ENCODE results near the gene PCNX4.

PCNX4 gene

DNA sequence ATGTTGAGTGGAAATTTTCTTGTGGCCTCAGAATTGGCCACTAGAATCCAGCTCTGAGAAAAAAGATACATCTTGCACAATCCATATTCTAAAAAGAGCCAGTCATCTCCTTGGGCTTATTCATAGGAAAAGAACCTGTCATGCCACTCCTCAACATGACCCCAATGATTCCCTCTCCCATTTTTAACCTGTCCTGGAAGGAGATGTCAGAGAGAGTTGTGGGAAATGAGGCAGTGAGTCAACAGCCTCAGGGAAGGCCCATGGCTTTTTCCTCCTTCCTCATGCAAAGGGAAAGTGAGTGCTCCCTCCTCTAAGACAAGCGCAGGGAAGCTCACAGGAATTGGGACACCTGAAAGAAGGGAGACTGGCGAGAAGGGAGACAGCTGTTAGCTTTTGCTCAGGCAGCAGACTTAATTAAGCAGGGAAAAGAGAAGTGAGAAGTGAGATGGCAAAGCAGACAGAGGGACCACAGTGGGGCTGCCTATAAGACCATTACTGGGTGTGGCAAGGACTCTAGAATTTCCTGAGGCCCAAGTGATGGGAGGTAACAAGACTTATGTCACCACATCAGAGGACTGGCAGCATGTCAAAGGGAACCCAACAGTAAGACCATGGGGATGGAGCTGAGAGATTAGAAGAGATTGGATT is 83.7 kb downstream of the PCNX4 start:
- Mint-ChIP-seq H3K9me3 (ENCODE audit: low read depth) (no peaks in the 10 kb centered on the region), H3K36me3 (no peaks in the 10 kb centered on the region), H3K27me3 (peaks cover 6% of the 10 kb centered on the region), H3K4me3 (no peak overlapping the region), H3K4me1 (ENCODE audit: low read depth) (no peaks in the 10 kb centered on the region), H3K27ac (no peak overlapping the region)

DNA sequence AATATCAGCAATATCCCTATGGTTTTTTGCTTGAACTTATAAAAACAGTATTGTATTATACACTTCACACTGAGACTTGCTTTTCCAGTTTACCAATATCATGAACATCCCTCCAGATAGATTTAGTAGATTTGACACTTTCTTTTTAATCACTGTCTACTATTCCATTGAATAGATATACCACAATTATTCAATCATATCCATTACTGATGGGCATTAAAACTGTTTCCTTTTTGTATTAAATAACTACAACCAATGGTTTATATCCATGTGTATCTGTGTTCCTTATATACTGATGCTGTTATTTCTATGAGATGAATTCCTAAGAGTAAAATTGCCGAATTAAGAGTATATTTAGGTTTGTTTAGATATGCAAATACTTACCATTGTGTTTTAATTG is 86.4 kb downstream of the PCNX4 start:
- no peaks in the 10 kb centered on the region for H3K36me3 Mint-ChIP-seq

DNA sequence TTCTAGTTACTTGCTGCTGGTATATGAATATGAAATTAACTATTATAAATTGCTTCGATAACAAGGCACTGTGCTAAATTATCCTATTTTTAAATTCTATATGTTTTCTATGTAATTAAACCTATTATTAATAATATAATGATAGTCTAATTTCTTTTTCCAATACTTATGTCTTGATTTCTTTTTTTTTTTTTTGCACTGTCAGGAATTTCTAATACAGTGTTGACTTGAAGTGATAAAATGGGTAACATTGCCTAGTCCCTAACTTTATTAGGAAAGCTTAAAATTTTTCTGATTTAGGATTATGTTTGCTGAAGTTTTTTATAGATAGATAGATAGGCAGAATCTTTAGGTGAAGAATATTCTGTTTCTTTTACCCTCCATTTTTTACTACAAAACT is 87.1 kb downstream of the PCNX4 start:
- Mint-ChIP-seq H3K9me3 (ENCODE audit: low read depth) (no peaks in the 10 kb centered on the region), H3K36me3 (no peaks in the 10 kb centered on the region), H3K4me3 (no peak overlapping the region), H3K4me1 (ENCODE audit: low read depth) (peaks cover 8% of the 10 kb centered on the region), H3K27me3 (peaks cover 6% of the 10 kb centered on the region), H3K27ac (no peak overlapping the region)

More for the DNA sequence above, 86.4 kb downstream of the PCNX4 start:
- H3K9me3 Mint-ChIP-seq (ENCODE audit: low read depth) = no peaks in the 10 kb centered on the region
- H3K4me1 Mint-ChIP-seq (ENCODE audit: low read depth) = peaks cover 1% of the 10 kb centered on the region
- H3K4me3 Mint-ChIP-seq = no peak overlapping the region
- H3K27me3 Mint-ChIP-seq = peaks cover 6% of the 10 kb centered on the region
- H3K27ac Mint-ChIP-seq = no peak overlapping the region

DNA sequence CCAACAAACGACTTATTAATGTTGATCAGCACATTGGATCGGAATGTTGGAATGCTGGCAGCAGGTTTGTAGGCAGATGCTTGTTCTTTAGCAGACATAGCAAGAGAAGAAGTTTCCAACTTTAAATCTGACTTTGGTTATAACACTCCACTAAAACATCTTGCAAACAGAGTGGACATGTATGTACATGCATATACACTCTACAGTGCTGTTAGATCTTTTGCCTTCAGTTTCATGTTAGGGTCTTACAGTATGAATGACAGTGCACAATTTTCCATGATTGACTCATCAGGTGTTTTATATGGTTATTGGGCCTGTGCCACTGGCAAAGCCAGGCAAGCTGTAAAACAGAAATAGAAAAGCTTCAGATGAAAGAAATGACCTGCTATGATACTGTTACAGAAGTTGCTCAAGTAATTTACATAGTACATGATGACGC is 87.7 kb downstream of the PCNX4 start:
- H3K27me3 Mint-ChIP-seq = peaks cover 6% of the 10 kb centered on the region
- no peak overlapping the region for H3K27ac Mint-ChIP-seq
- H3K4me1 Mint-ChIP-seq (ENCODE audit: low read depth) = peaks cover 13% of the 10 kb centered on the region
- H3K36me3 Mint-ChIP-seq = no peaks in the 10 kb centered on the region
- no peaks in the 10 kb centered on the region for H3K9me3 Mint-ChIP-seq (ENCODE audit: low read depth)
- H3K4me3 Mint-ChIP-seq = no peak overlapping the region

DNA sequence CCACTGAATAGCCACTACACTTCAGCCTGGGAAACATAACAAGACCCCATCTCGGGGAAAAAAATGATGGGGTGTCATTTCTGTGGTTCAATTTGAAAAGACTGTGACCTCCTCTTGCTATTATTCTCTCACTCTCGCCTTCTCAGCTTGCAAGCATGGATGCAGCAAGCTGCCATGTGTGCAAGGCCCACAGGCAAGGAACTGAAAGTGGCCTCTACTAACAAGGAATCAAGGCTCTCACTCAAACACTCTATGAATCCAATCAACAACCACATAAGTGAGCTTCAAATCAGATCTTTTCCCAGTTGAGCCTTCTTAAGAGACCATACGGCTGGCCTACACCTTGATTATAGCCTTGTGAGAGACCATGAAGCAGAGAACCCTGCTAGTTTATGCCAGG is 91.4 kb downstream of the PCNX4 start:
- Mint-ChIP-seq H3K36me3 (no peaks in the 10 kb centered on the region), H3K4me1 (ENCODE audit: low read depth) (peaks cover 17% of the 10 kb centered on the region), H3K9me3 (ENCODE audit: low read depth) (no peaks in the 10 kb centered on the region), H3K27ac (peak overlapping the region; percentile 88), H3K27me3 (no peaks in the 10 kb centered on the region), H3K4me3 (peak overlapping the region; percentile 84)

DNA sequence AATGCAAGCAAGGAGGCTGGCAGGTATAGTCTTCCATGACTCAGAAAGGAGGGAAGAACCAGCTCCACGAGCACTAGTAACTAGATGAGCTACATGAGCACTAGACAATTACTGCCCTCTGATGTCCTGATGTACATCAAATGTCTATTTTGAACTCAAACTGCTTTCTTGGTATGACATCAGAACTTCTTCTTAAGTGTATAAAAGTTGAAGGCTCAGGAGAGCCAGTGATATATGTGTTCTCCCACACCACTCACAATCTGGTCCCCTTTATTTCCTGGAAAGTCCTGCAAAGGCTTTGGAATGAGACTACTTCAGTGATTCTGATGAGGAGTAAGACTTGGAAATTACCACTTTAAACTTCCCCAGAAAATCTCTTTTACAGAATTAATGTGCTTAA is 92.0 kb downstream of the PCNX4 start:
- Mint-ChIP-seq H3K4me1 (ENCODE audit: low read depth) (peaks cover 17% of the 10 kb centered on the region), H3K9me3 (ENCODE audit: low read depth) (no peaks in the 10 kb centered on the region), H3K4me3 (peak overlapping the region; percentile 84), H3K27ac (peak overlapping the region; percentile 88), H3K27me3 (no peaks in the 10 kb centered on the region), H3K36me3 (no peaks in the 10 kb centered on the region)

DNA sequence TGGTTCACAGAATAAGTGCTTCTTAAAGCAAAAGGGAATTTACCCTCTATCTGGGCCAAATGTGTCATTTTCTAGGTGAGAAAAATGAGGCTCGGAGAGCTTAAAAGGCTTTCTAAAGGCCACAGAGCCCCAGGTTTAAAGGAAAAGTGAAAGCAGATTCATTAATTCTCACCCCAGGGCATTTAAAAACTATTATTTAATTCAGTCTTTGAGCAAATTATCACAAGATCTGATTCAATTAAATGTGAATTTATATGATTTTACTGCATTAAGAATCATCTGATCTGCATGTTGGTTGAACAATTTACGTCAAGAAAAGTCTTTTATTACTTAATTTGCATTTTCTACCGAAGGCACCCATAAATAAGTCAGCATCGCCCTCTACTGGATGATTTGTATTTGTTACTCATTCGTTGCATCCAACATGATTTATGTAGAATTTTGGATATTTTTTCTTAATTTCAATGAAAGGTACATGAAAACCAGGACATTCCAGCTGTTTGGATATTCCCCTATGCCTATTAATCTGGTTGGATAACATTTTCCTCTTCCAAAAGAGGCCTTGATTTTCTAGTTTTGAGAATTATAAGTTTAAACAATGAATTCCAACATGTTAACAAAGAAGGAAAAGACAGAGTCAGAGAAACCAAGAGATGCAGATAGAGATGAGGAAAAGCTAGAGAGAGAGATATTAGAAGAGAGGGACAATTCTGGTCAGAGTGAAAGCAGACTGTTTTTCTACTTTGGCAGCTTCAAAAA is 92.6 kb downstream of the PCNX4 start:
- peak overlapping the region; percentile 84 for H3K4me3 Mint-ChIP-seq
- no peaks in the 10 kb centered on the region for H3K36me3 Mint-ChIP-seq

DNA sequence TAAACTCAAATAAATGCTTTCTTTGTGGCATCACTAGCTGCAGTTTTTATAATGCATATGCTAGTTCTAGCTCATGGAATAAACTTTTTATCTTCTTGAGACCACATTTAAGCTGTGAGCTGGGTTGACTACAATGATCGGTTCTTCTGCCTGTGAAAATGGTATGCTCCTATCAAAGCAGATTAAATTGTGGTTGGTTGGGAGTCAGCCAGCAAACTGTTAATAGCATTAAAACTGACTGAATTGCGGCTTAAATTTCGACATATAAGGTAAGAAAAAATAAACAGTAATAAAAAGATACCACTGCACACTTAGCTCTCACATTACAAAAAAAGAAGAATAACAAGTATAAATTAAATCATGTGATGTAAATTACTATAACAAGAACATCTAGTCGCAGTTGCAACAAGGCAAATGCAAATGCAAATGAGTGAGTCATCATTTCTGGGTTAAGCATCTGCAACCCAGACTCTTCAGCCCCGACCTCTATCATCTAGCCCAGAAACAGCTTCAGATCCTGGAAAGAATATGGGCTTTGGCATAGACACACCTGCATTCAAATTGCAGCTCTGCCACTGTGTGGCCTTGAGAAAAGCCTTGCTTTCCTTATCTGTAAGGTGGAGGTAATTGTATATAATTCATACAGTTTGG is 93.3 kb downstream of the PCNX4 start:
- no peaks in the 10 kb centered on the region for H3K9me3 Mint-ChIP-seq (ENCODE audit: low read depth)
- no peaks in the 10 kb centered on the region for H3K27me3 Mint-ChIP-seq
- H3K27ac Mint-ChIP-seq = peak overlapping the region; percentile 8
- no peak overlapping the region for H3K4me3 Mint-ChIP-seq
- H3K4me1 Mint-ChIP-seq (ENCODE audit: low read depth) = peaks cover 17% of the 10 kb centered on the region
- H3K36me3 Mint-ChIP-seq = no peaks in the 10 kb centered on the region

More for the DNA sequence above, 92.6 kb downstream of the PCNX4 start:
- Mint-ChIP-seq H3K9me3 (ENCODE audit: low read depth) (no peaks in the 10 kb centered on the region), H3K27ac (peak overlapping the region; percentile 88), H3K4me1 (ENCODE audit: low read depth) (peaks cover 17% of the 10 kb centered on the region), H3K27me3 (no peaks in the 10 kb centered on the region)

DNA sequence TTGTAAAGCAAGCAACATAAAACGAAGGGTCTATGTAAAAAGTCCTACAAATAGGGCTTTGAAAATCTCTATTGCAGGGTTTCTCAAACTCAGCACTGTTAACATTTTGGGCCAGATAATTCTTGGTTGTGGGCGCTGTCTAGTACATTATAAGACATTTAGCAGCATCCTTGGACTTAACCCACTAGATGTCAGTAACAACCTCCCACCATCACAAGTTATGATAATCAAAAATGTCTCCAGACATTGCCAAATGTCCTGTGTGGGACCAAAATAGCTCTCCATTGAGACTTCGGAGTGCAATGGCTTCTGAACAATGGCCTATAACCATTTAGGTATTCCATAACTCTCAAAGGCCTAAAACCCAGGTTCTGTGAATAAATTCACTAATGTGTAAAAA is 96.4 kb downstream of the PCNX4 start:
- no peaks in the 10 kb centered on the region for H3K36me3 Mint-ChIP-seq
- no peak overlapping the region for H3K4me3 Mint-ChIP-seq
- no peaks in the 10 kb centered on the region for H3K27me3 Mint-ChIP-seq
- peaks cover 16% of the 10 kb centered on the region for H3K4me1 Mint-ChIP-seq (ENCODE audit: low read depth)
- H3K27ac Mint-ChIP-seq = no peak overlapping the region
- no peaks in the 10 kb centered on the region for H3K9me3 Mint-ChIP-seq (ENCODE audit: low read depth)

DNA sequence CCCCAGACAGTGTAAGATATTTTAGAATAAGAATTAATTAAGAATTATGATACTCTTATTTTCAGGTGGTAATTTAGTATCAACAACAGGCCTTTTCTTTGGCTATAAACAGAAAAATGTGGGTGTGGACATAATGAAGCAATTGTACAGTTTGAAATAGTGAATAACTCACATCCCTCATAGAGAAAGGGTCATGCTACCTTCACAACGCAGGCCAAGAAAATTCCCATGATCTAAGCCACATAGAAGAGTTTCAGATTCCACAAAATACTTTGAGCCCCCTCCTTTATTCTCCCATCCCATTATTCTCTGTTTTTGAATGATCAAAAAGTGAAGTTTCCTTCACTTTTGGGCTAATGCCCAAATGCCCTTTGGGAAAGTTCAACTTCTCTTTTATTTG is 97.0 kb downstream of the PCNX4 start:
- peaks cover 10% of the 10 kb centered on the region for H3K4me1 Mint-ChIP-seq (ENCODE audit: low read depth)
- no peaks in the 10 kb centered on the region for H3K27me3 Mint-ChIP-seq
- no peaks in the 10 kb centered on the region for H3K9me3 Mint-ChIP-seq (ENCODE audit: low read depth)
- no peak overlapping the region for H3K4me3 Mint-ChIP-seq
- H3K36me3 Mint-ChIP-seq = no peaks in the 10 kb centered on the region
- no peak overlapping the region for H3K27ac Mint-ChIP-seq

DNA sequence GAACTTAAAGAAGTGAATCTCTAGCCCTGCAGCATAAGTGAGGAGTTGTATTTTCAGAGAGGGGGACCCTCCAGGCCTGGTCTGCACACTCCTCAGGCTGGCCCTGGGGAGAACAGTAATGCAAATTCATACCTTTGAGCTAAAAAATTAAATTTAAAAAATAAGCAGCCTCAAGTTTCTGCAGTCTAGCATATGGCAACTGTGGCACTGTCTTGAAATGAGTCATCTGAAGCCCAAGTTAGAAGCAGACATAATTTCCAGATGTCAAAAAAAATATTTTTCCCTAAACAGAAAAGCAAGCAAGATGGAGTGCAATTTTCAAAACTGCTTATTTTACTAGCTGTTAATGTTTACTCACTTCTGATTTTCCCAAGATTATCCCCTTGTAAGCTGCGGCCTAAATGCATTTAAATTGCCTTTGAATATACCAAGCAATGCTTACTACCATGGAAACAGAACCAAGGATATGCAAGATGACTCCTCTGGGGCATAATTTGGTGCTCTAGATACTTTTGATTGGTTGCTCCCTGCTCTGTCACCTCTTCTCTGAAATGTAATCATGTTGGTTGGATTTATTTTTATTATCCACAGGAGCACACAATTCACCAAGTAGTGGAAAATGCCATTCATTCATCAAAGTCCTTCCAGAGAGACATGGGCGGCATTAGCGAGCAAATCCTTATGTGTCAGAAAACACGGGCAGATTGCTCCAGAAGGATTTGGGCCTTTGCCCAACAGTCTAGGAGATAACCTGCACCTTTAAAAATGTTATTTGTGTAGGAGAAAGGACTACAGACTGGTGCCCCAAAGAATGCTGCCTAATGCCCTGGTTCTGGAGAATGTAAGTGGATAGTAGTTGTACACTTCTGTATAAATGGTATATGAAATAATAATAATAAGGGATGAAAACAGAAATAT is 98.5 kb downstream of the PCNX4 start:
- Mint-ChIP-seq H3K9me3 (ENCODE audit: low read depth) (no peaks in the 10 kb centered on the region), H3K27ac (no peak overlapping the region), H3K4me3 (no peak overlapping the region), H3K36me3 (no peaks in the 10 kb centered on the region), H3K4me1 (ENCODE audit: low read depth) (peaks cover 2% of the 10 kb centered on the region), H3K27me3 (no peaks in the 10 kb centered on the region)

DNA sequence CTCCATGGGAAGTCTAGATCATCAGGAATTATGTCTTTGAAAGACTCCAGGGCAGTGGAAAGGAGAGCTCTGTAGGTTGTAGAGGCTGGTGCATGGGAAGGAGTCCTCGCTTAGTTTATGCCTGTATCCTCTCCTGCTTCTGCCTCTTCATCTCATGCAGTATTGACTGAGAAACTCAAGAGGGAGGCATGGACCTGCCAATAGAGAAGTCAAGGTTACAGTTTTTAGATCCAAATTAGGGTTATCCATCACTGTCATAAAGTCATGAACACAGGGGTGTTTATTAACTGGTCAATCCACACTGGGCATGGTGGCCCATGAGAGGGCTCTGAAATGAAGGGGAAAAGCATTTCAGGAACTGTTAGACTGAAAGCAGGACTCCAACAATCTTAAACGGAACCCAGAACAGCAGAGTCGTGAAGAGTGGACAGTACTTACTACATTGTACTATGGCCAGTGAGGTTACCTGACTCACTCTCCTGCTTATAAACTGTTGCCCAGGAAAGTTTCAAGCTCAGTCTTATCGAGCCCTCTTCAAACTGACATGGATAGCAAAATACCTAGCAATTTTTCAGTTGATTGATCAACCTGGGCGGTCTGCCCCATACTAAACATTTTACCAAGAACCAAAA is 103.6 kb downstream of the PCNX4 start:
- H3K9me3 Mint-ChIP-seq (ENCODE audit: low read depth) = peaks cover 11% of the 10 kb centered on the region
- no peaks in the 10 kb centered on the region for H3K27me3 Mint-ChIP-seq
- peaks cover 8% of the 10 kb centered on the region for H3K36me3 Mint-ChIP-seq
- peaks cover 9% of the 10 kb centered on the region for H3K4me1 Mint-ChIP-seq (ENCODE audit: low read depth)
- H3K27ac Mint-ChIP-seq = no peak overlapping the region
- no peak overlapping the region for H3K4me3 Mint-ChIP-seq

DNA sequence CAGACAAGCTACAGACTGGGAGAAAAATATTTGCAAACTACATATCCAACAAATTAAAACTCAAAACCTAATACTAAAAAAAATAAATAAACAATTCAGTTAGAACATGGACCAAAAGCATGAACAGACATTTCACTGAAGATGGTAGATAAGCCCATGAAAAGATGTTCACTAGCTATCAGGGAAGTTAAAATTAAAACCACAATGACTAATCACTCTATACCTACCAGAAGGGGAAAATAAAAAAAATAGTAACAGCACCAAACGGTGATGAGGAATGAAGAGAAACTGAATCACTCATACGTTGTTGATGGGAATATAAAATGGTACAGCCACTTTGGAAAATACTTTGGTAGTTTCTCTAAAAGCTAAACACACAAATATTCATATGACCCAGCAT is 104.6 kb downstream of the PCNX4 start:
- Mint-ChIP-seq H3K27ac (peak overlapping the region; percentile 2), H3K4me3 (peak overlapping the region; percentile 17), H3K9me3 (ENCODE audit: low read depth) (peaks cover 11% of the 10 kb centered on the region), H3K4me1 (ENCODE audit: low read depth) (peaks cover 9% of the 10 kb centered on the region), H3K27me3 (peaks cover 2% of the 10 kb centered on the region), H3K36me3 (peaks cover 10% of the 10 kb centered on the region)

DNA sequence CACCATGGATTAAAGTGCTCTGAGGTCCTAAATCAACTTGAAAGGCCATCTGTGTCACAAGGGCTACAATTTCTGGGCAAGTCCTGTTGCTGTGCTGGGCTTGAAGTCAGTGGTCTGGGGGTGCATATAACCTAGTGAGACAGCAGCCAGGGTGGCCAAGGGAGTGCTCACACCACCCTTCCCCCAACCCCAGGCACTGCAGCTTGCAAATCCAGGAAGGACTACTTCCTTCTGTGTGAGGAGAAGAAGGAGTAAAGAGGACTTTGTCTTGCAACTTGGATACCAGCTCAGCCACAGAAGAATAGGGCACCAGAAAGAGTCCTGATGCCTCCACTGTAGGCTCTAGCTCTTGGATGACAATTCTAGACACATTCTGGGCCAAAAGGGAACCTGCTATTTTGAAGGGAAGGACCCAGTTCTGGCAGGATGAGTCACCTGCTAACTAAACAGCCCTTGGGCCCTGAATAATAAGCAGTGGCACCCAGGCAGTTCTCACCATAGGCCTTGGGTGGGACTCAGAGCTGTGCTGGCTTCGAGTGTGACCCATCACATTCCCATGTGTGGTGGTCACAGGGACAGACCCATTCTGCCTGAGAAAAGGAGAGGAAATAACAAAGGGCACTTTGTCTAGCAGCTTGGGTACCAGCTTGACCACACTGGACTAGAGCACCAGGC is 106.0 kb downstream of the PCNX4 start:
- no peak overlapping the region for H3K27ac Mint-ChIP-seq
- peaks cover 3% of the 10 kb centered on the region for H3K27me3 Mint-ChIP-seq
- H3K4me1 Mint-ChIP-seq (ENCODE audit: low read depth) = peaks cover 9% of the 10 kb centered on the region
- peaks cover 11% of the 10 kb centered on the region for H3K9me3 Mint-ChIP-seq (ENCODE audit: low read depth)
- no peak overlapping the region for H3K4me3 Mint-ChIP-seq
- peaks cover 10% of the 10 kb centered on the region for H3K36me3 Mint-ChIP-seq
